ENCODE data around the gene STX11. TPM values are rescaled to one million over a fixed set of nuclear protein-coding genes. Genes with fewer than 3 reads are reported as not detected.

Gene STX11
- total RNA-seq, 1 experiment from 2014 or later, result 0.17 TPM

DNA sequence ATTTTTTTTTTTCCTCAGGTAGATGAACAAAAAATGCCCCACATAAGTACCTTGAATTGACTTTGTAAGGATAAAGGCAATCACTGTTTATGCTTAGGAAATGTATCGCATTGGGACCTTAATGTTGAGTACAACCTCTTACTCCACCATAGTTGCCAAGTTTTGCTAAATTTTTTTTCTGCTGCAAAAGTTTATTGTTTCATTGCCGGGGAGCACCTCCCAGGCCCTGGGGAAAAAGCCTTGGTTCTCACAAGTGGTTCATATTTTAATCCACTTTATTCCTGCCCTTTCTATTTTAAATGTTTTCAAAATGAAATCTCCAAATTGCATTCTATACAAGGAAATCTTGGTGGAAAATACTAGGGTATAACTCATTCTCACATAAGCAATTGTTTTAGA, 82.5 kb downstream of the STX11 start:
- Histone ChIP-seq H3F3A (ENCODE audit: insufficient read depth, low read depth) (no peaks in the 10 kb centered on the region), H2AFZ (no peak overlapping the region), H3K27ac (no peak overlapping the region), H3K4me2 (no peak overlapping the region), H3K9me3 (ENCODE audit: insufficient read depth, low read depth) (no peaks in the 10 kb centered on the region), H3K36me3 (ENCODE audit: low read depth) (no peaks in the 10 kb centered on the region), H3K9me2 (ENCODE audit: insufficient read depth) (no peaks in the 10 kb centered on the region), H3K27me3 (ENCODE audit: insufficient read depth, low read depth) (no peaks in the 10 kb centered on the region), H3K79me2 (ENCODE audit: low read depth) (no peaks in the 10 kb centered on the region), H3K4me1 (replicated peaks; ENCODE audit: insufficient read depth) (no peaks in the 10 kb centered on the region), H4K20me1 (ENCODE audit: insufficient read depth) (no peaks in the 10 kb centered on the region), H3K4me3 (no peak overlapping the region)
- TF ChIP-seq, protein P1, sequence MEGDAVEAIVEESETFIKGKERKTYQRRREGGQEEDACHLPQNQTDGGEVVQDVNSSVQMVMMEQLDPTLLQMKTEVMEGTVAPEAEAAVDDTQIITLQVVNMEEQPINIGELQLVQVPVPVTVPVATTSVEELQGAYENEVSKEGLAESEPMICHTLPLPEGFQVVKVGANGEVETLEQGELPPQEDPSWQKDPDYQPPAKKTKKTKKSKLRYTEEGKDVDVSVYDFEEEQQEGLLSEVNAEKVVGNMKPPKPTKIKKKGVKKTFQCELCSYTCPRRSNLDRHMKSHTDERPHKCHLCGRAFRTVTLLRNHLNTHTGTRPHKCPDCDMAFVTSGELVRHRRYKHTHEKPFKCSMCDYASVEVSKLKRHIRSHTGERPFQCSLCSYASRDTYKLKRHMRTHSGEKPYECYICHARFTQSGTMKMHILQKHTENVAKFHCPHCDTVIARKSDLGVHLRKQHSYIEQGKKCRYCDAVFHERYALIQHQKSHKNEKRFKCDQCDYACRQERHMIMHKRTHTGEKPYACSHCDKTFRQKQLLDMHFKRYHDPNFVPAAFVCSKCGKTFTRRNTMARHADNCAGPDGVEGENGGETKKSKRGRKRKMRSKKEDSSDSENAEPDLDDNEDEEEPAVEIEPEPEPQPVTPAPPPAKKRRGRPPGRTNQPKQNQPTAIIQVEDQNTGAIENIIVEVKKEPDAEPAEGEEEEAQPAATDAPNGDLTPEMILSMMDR (conservative IDR thresholded peaks at IDR 0.05), result no peak
- no peak for TF ChIP-seq EZH2 (IDR thresholded peaks at IDR 0.05; ENCODE audit: low read depth)
- no peak for DNase-seq
- intact Hi-C loops (cut with micrococcal nuclease; ENCODE audit: unreplicated experiment), result no loop called here
- BruUV-seq (replicated peaks), result no TSS peak
- POLR2A ChIA-PET (ENCODE audit: unreplicated experiment), result interaction anchor here (0.6 kb wide), 1 partner anchor 1502 kb away, joined by 5 read pairs; no protein-coding TSS in a partner anchor
- CTCF ChIA-PET, result no interaction called here

DNA sequence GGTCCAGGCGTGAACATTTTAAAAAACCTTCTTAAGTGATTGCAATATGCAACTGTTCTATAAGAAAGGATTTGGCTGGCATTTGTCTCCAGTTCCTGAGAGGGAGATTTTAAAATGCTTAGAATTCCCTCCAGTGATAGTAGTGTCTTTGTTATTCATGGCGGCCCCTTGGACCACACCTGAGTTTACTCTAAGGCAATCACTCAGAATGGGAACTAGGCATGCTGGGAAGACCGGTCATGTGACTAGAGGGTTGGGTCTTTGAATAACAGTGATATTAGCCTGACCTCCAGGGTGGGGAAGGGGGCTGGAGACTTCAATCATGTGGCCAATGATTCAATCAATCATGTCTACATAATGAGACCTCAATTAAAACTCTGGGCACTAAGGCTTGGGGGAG, 84.1 kb downstream of the STX11 start:
- H3F3A ChIP-seq (ENCODE audit: insufficient read depth, low read depth), result no peaks in the 10 kb centered on the region
- no peak for TF ChIP-seq EZH2 (IDR thresholded peaks at IDR 0.05; ENCODE audit: low read depth)
- TF ChIP-seq, protein P1 (conservative IDR thresholded peaks at IDR 0.05), result no peak
- no peaks in the 10 kb centered on the region for H3K27me3 ChIP-seq (ENCODE audit: insufficient read depth, low read depth)
- H3K9me3 ChIP-seq (ENCODE audit: insufficient read depth, low read depth), result no peaks in the 10 kb centered on the region
- intact Hi-C loops (cut with micrococcal nuclease; ENCODE audit: unreplicated experiment), result no loop called here
- H4K20me1 ChIP-seq (ENCODE audit: insufficient read depth), result no peaks in the 10 kb centered on the region
- no peak overlapping the region for H3K27ac ChIP-seq
- CTCF ChIA-PET, result no interaction called here
- H3K4me3 ChIP-seq, result no peak overlapping the region
- H3K4me1 ChIP-seq (replicated peaks; ENCODE audit: insufficient read depth), result no peaks in the 10 kb centered on the region
- BruUV-seq (replicated peaks), result no TSS peak
- no peaks in the 10 kb centered on the region for H3K36me3 ChIP-seq (ENCODE audit: low read depth)
- no peak overlapping the region for H2AFZ ChIP-seq
- POLR2A ChIA-PET (ENCODE audit: unreplicated experiment), result no interaction called here
- no peaks in the 10 kb centered on the region for H3K79me2 ChIP-seq (ENCODE audit: low read depth)
- no peak overlapping the region for H3K4me2 ChIP-seq
- H3K9me2 ChIP-seq (ENCODE audit: insufficient read depth), result no peaks in the 10 kb centered on the region
- DNase-seq, result no peak

DNA sequence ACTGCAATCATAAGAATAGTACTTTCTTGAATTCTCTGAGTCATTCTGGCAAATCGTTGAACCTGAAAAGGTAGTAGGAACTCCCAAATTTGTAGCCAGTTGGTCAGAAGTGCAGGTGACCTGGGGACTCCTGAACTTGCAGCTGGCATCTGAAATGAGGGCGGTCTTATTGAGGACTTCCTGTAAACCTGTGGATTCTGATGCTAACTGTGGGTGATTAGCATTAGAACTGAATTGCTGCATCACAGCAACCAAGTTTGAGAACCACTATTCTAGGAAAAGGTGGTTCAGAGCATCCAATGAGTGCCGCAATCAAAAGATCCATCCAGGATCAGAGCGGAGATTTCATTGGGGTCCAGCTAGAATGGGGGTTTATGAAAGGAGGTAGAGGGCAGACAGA, 84.6 kb downstream of the STX11 start:
- no peak overlapping the region for H2AFZ ChIP-seq
- H3K9me2 ChIP-seq (ENCODE audit: insufficient read depth), result no peaks in the 10 kb centered on the region
- DNase-seq, result no peak
- intact Hi-C loops (cut with micrococcal nuclease; ENCODE audit: unreplicated experiment), result no loop called here
- no peak overlapping the region for H3K27ac ChIP-seq
- CTCF ChIA-PET, result no interaction called here
- BruUV-seq (replicated peaks), result no TSS peak
- H3K4me1 ChIP-seq (replicated peaks; ENCODE audit: insufficient read depth), result no peaks in the 10 kb centered on the region
- no peaks in the 10 kb centered on the region for H3K9me3 ChIP-seq (ENCODE audit: insufficient read depth, low read depth)
- no peaks in the 10 kb centered on the region for H3K79me2 ChIP-seq (ENCODE audit: low read depth)
- no peaks in the 10 kb centered on the region for H3K27me3 ChIP-seq (ENCODE audit: insufficient read depth, low read depth)
- H3K36me3 ChIP-seq (ENCODE audit: low read depth), result no peaks in the 10 kb centered on the region
- TF ChIP-seq EZH2 (IDR thresholded peaks at IDR 0.05; ENCODE audit: low read depth), result no peak
- TF ChIP-seq, protein P1 (conservative IDR thresholded peaks at IDR 0.05), result no peak
- no peak overlapping the region for H3K4me3 ChIP-seq
- H3K4me2 ChIP-seq, result no peak overlapping the region
- POLR2A ChIA-PET (ENCODE audit: unreplicated experiment), result no interaction called here
- no peaks in the 10 kb centered on the region for H4K20me1 ChIP-seq (ENCODE audit: insufficient read depth)
- H3F3A ChIP-seq (ENCODE audit: insufficient read depth, low read depth), result no peaks in the 10 kb centered on the region

Other genes with a start within 250 kb of the STX11 start
- 7.8 and 8.3 TPM in 2 replicates for gene PLAGL1, start 142.3 kb upstream of the STX11 start, total RNA-seq (2021)
- 125 and 127 TPM in 2 replicates for gene SF3B5, start 54.9 kb upstream of the STX11 start, total RNA-seq (2021)
- gene UTRN, start 134.8 kb downstream of the STX11 start, total RNA-seq (2021), result 108 and 125 TPM in 2 replicates